K562 (cell line): ENCODE results near the gene MOSPD2. TPM values are rescaled to one million over a fixed set of nuclear protein-coding genes. Genes with fewer than 3 reads are reported as not detected.

Source experiments
- ATAC-seq: fragments of 200-7000 bp; cut with Tn5 transposase; 3 replicates; pipeline ENCODE4 v1.9.1; 2020; ENCODE audit warnings: moderate library complexity
- BruUV-seq: library from RNA; stranded (reverse); fragments of 400-500 nt; replicated peaks from 2 replicates; lab custom pipeline; 2021; lab: Mats Ljungman, UMichigan
- CTCF ChIA-PET: fragments of 300-600 bp; formaldehyde crosslinking; extraction: SDS; loops from one replicate; lab custom pipeline; 2021; ENCODE audit warnings: low intra/inter-chr PET ratio; lab: Yijun Ruan, JAX
- POLR2A ChIA-PET: fragments of 300-600, 350-650 bp; sonication (Branson Sonifier 250); formaldehyde crosslinking; extraction: SDS; loops from one replicate; lab custom pipeline; 2021; ENCODE audit warnings: antibody characterized with exemption, inconsistent platforms; lab: Yijun Ruan, JAX
- DNase-seq, 4 experiments: peaks; one replicate each; pipeline versions ENCODE4 v3.0.0 to v3.0.0-alpha.2; 2011 to 2018; ENCODE audit warnings: low spot score in 3 of 4, mixed read lengths in 3 of 4; ENCODE audit errors: extremely low read depth in 1 of 4
- FAIRE-seq: peaks from 2 replicates; lab custom pipeline; 2011; peaks lifted over from hg19 to GRCh38; lab: Jason Lieb, UNC
- H2AFZ ChIP-seq: 2 replicates; pipeline ENCODE4 v1.6.0; 2011; ENCODE audit warnings: low read depth, low read length, control low read depth, inconsistent platforms
- H3K27ac ChIP-seq: fragments of 200-600 bp; 3 replicates; pipeline ENCODE4 v1.8.0; 2011; ENCODE audit warnings: low read depth, mild to moderate bottlenecking, control low read depth, inconsistent platforms, low read length, moderate library complexity, mixed read lengths; ENCODE audit errors: extremely low read depth
- H3K27me3 ChIP-seq, 2 experiments: fragments of 300-600 bp in 1 of 2; 2 replicates in 1 of 2; 3 replicates in 1 of 2; pipeline versions ENCODE4 v1.6.0 to v1.8.0; 2011; ENCODE audit warnings: inconsistent platforms in 2 of 2, low read length in 2 of 2, mild to moderate bottlenecking in 1 of 2, mixed read lengths in 1 of 2, moderate library complexity in 1 of 2; ENCODE audit not compliant: control insufficient read depth in 2 of 2, insufficient read depth in 2 of 2
- H3K36me3 ChIP-seq: fragments of 300-600 bp; 3 replicates; pipeline ENCODE4 v1.8.0; 2011; ENCODE audit warnings: mild to moderate bottlenecking, low read length, inconsistent platforms; ENCODE audit not compliant: control insufficient read depth, insufficient read depth
- H3K4me1 ChIP-seq, 2 experiments: fragments of 200-600 bp in 1 of 2; replicated peaks in 1 of 2; 2 replicates in 1 of 2; 3 replicates in 1 of 2; pipeline versions ENCODE4 v1.5.1 to v1.8.0; 2011; ENCODE audit warnings: inconsistent platforms in 2 of 2, low read length in 2 of 2, mild to moderate bottlenecking in 1 of 2, mixed read lengths in 1 of 2, moderate library complexity in 1 of 2; ENCODE audit not compliant: control insufficient read depth in 2 of 2, insufficient read depth in 2 of 2
- H3K4me2 ChIP-seq: 2 replicates; pipeline ENCODE4 v1.6.1; 2011; ENCODE audit warnings: low read length, control low read depth, inconsistent platforms, mixed read lengths; ENCODE audit not compliant: insufficient read depth
- H3K4me3 ChIP-seq: fragments of 200-600 bp; sonication (generic), shearing (Covaris generic); 2 replicates; pipeline ENCODE4 v1.5.1; 2016; ENCODE audit warnings: control low read depth, inconsistent platforms
- H3K79me2 ChIP-seq: fragments of 200-600 bp; 3 replicates; pipeline ENCODE4 v1.8.0; 2011; ENCODE audit warnings: low read length, inconsistent platforms; ENCODE audit not compliant: control insufficient read depth, insufficient read depth
- H3K9ac ChIP-seq, 2 experiments: 2 replicates each; pipeline versions ENCODE4 v1.6.0 to v1.6.1; 2011; ENCODE audit warnings: low read depth in 2 of 2, low read length in 2 of 2, control low read depth in 1 of 2, inconsistent platforms in 1 of 2, mild to moderate bottlenecking in 1 of 2, mixed read lengths in 1 of 2; ENCODE audit not compliant: insufficient read depth in 1 of 2
- H3K9me1 ChIP-seq: one replicate; pipeline ENCODE4 v1.6.0; 2011; ENCODE audit warnings: inconsistent platforms, mild to moderate bottlenecking, low read length, moderate library complexity; ENCODE audit not compliant: control insufficient read depth, insufficient read depth
- H3K9me3 ChIP-seq: replicated peaks from 2 replicates; pipeline ENCODE4 v1.5.1; 2011; ENCODE audit warnings: low read depth, low read length, inconsistent platforms; ENCODE audit not compliant: control insufficient read depth, insufficient read depth
- H4K20me1 ChIP-seq: replicated peaks from 2 replicates; pipeline ENCODE4 v1.6.1; 2011; ENCODE audit warnings: low read length, inconsistent platforms, mixed read lengths; ENCODE audit not compliant: control insufficient read depth, insufficient read depth
- ADNP ChIP-seq: fragments of 200-800 bp; sonication (Bioruptor generic); IDR thresholded peaks from 2 replicates; pipeline ENCODE4 v1.6.1; 2016; ENCODE audit warnings: missing genetic modification characterization, missing compliant biosample characterization
- BCOR ChIP-seq: fragments of 450-650 bp; IDR thresholded peaks from 2 replicates; pipeline ENCODE4 v1.6.1; 2016
- GABPA ChIP-seq: fragments of 200-800 bp; sonication (Bioruptor generic); conservative IDR thresholded peaks from 2 replicates; pipeline ENCODE4 v1.6.1; 2016; ENCODE audit warnings: low read depth, missing genetic modification characterization, missing compliant biosample characterization
- RBM25 ChIP-seq: fragments of 200-400 bp; formaldehyde crosslinking; IDR thresholded peaks from 2 replicates; pipeline ENCODE4 v1.6.1; 2018; ENCODE audit warnings: low read length, low read depth, moderate library complexity; ENCODE audit not compliant: severe bottlenecking
- WGBS: fragments of 100-300 bp; shearing (Covaris generic); methylation state at CpG from one replicate; pipeline ENCODE4 v1.1.6; 2016; ENCODE audit warnings: low coverage, mixed read lengths; ENCODE audit not compliant: insufficient coverage; ENCODE audit errors: missing lambda C conversion rate; 5-methylcytosine and 5-hydroxymethylcytosine counted together
- in situ Hi-C: fragments of 300-500 bp; cut with MboI; formaldehyde crosslinking; loops from 4 replicates; pipeline ENCODE4 v1.15.0; 2018; ENCODE audit warnings: inconsistent platforms, mixed read lengths
- intact Hi-C: fragments of 100-400 bp; cut with micrococcal nuclease; formaldehyde crosslinking; loops from 2 replicates; pipeline ENCODE4 v1.14.2; 2022
- polyA plus RNA-seq, 8 experiments: library from polyadenylated mRNA; depleted of rRNA in 4 of 8; stranded (reverse) in 5 of 8; unstranded in 3 of 8; fragments of >200 nt; fragmentation: Nextera tagmentation in 2 of 8; fragmentation: Illumina TruSeq in 1 of 8; extraction: Ambion mirVana in 2 of 8; extraction: Trizol in 1 of 8; gene quantifications; 2 replicates each; pipeline versions ENCODE4 v1.2.1 to v1.2.3, GENCODE V29; 2011 to 2014; ENCODE audit warnings: inconsistent platforms in 1 of 8, missing spikeins in 1 of 8
- total RNA-seq, 7 experiments: library from RNA; depleted of rRNA in 6 of 7; stranded (reverse); fragments of >200 nt in 6 of 7; fragmentation: Illumina TruSeq in 2 of 7; extraction: Trizol in 2 of 7; gene quantifications; 2 replicates each; pipeline versions ENCODE4 v1.2.1 to v1.2.3, GENCODE V29; 2011 to 2021; ENCODE audit warnings: low replicate concordance in 1 of 7
- TF ChIP-seq, protein P1 (sequence below): fragments of 450-650 bp; IDR thresholded peaks from 2 replicates; pipeline ENCODE4 v1.6.1; 2016; ENCODE audit warnings: low read depth

Gene MOSPD2
- total and polyA plus RNA-seq, 9 of the 15 experiments (the other 6 are each of a cell fraction or from before 2014, with no cell fraction given), result 3.9 to 12.2 (median 9.2) TPM

GRCh38 chrX:14871767-14872166, 1.5 kb upstream of the MOSPD2 start:
- peaks cover 74% of the 10 kb centered on the region for H3K79me2 ChIP-seq
- 17% methylated on average over 1 of the region's 1 CpG for WGBS
- no peak overlapping the region for H3K27ac ChIP-seq
- peaks cover 0 to 3% of the 10 kb centered on the region in 2 experiments; a peak in 2 of 5 replicates for H3K4me1 ChIP-seq
- TSS peak; percentile 47 for BruUV-seq
- POLR2A ChIA-PET, result no interaction called here
- H3K9me1 ChIP-seq, result no peaks in the 10 kb centered on the region
- peak overlapping the region; percentile 51 for H3K4me3 ChIP-seq
- FAIRE-seq (no peak), ATAC-seq (no peak), DNase-seq (no peak)
- no peak overlapping the region for H2AFZ ChIP-seq
- peak overlapping the region; percentile 67 for H3K4me2 ChIP-seq
- H3K9me3 ChIP-seq, result no peaks in the 10 kb centered on the region; the same call in 1 of the 2 replicates
- H3K27me3 ChIP-seq, result no peaks in the 10 kb centered on the region
- 0 out of 2 replicates have a peak, but pooled peaks have one; percentile 45 for TF ChIP-seq BCOR
- TF ChIP-seq, protein P1, sequence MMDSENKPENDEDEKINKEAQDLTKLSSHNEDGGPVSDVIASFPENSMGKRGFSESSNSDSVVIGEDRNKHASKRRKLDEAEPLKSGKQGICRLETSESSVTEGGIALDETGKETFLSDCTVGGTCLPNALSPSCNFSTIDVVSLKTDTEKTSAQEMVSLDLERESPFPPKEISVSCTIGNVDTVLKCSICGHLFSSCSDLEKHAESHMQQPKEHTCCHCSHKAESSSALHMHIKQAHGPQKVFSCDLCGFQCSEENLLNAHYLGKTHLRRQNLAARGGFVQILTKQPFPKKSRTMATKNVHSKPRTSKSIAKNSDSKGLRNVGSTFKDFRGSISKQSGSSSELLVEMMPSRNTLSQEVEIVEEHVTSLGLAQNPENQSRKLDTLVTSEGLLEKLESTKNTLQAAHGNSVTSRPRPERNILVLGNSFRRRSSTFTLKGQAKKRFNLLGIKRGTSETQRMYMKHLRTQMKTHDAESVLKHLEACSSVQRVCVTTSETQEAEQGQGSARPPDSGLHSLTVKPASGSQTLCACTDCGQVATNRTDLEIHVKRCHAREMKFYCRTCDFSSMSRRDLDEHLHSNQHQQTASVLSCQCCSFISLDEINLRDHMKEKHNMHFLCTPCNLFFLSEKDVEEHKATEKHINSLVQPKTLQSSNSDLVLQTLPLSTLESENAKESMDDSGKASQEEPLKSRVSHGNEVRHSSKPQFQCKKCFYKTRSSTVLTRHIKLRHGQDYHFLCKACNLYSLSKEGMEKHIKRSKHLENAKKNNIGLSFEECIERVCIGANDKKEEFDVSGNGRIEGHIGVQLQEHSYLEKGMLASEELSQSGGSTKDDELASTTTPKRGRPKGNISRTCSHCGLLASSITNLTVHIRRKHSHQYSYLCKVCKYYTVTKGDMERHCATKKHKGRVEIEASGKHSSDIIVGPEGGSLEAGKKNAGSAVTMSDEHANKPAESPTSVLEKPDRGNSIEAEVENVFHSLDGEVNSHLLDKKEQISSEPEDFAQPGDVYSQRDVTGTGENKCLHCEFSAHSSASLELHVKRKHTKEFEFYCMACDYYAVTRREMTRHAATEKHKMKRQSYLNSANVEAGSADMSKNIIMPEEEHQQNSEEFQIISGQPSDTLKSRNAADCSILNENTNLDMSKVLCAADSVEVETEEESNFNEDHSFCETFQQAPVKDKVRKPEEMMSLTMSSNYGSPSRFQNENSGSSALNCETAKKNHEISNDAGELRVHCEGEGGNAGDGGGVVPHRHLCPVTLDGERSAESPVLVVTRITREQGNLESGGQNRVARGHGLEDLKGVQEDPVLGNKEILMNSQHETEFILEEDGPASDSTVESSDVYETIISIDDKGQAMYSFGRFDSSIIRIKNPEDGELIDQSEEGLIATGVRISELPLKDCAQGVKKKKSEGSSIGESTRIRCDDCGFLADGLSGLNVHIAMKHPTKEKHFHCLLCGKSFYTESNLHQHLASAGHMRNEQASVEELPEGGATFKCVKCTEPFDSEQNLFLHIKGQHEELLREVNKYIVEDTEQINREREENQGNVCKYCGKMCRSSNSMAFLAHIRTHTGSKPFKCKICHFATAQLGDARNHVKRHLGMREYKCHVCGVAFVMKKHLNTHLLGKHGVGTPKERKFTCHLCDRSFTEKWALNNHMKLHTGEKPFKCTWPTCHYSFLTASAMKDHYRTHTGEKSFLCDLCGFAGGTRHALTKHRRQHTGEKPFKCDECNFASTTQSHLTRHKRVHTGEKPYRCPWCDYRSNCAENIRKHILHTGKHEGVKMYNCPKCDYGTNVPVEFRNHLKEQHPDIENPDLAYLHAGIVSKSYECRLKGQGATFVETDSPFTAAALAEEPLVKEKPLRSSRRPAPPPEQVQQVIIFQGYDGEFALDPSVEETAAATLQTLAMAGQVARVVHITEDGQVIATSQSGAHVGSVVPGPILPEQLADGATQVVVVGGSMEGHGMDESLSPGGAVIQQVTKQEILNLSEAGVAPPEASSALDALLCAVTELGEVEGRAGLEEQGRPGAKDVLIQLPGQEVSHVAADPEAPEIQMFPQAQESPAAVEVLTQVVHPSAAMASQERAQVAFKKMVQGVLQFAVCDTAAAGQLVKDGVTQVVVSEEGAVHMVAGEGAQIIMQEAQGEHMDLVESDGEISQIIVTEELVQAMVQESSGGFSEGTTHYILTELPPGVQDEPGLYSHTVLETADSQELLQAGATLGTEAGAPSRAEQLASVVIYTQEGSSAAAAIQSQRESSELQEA, result no peak
- TF ChIP-seq RBM25, result peak; percentile 92
- TF ChIP-seq ADNP (tag), result peak; percentile 52; the same call in 1 of the 2 replicates
- no peak for TF ChIP-seq GABPA (tag)
- peaks cover 22% of the 10 kb centered on the region for H3K36me3 ChIP-seq
- intact Hi-C loops (no loop called here), in situ Hi-C loops (no loop called here)
- H3K9ac ChIP-seq, result peak overlapping the region in 1 of 2 experiments; percentile 49; a peak in 1 of 4 replicates
- H4K20me1 ChIP-seq, result no peaks in the 10 kb centered on the region
- CTCF ChIA-PET, result no interaction called here
